MV-4-11 (cell line): ENCODE data around the gene BCAS3.
"Not testable (repeated sequence)": the region's sequence is repeated elsewhere in the genome, so short reads cannot be mapped to it uniquely, and the experiment has no call there.

Experiments used
- DNase-seq: peaks from one replicate; lab custom pipeline; 2025; lab: John Stamatoyannopoulos, UW

Gene BCAS3

GRCh38 chr17:60747069-60747808 is 69.6 kb downstream of the BCAS3 start:
- no peak for DNase-seq

- DNase-seq = no peak
Observed at GRCh38 chr17:60748204-60748603, 70.6 kb downstream of the BCAS3 start.

- DNase-seq = no peak
Observed at GRCh38 chr17:60749050-60749449, 71.4 kb downstream of the BCAS3 start.

- no peak for DNase-seq
Observed at GRCh38 chr17:60749708-60750107, 72.1 kb downstream of the BCAS3 start.

GRCh38 chr17:60750640-60751039 is 73.0 kb downstream of the BCAS3 start:
- peak; percentile 75 for DNase-seq

GRCh38 chr17:60751884-60752283 is 74.2 kb downstream of the BCAS3 start:
- no peak for DNase-seq

GRCh38 chr17:60752873-60753577 is 75.4 kb downstream of the BCAS3 start:
- no peak for DNase-seq

GRCh38 chr17:60754057-60754604 is 76.5 kb downstream of the BCAS3 start:
- no peak for DNase-seq

- not testable (repeated sequence) for DNase-seq
Observed at GRCh38 chr17:60756798-60757197, 79.1 kb downstream of the BCAS3 start.

GRCh38 chr17:60757437-60757836 is 79.8 kb downstream of the BCAS3 start:
- no peak for DNase-seq

- no peak for DNase-seq
Observed at GRCh38 chr17:60759756-60760155, 82.1 kb downstream of the BCAS3 start.

GRCh38 chr17:60761301-60761700 is 83.7 kb downstream of the BCAS3 start:
- DNase-seq = not testable (repeated sequence)

GRCh38 chr17:60766778-60767190 is 89.1 kb downstream of the BCAS3 start:
- DNase-seq = no peak

- DNase-seq = no peak
Observed at GRCh38 chr17:60767744-60768308, 90.2 kb downstream of the BCAS3 start.

- DNase-seq = no peak
Observed at GRCh38 chr17:60769327-60769726, 91.7 kb downstream of the BCAS3 start.

GRCh38 chr17:60770946-60771422 is 93.3 kb downstream of the BCAS3 start:
- no peak for DNase-seq

GRCh38 chr17:60771621-60772020 is 94.0 kb downstream of the BCAS3 start:
- DNase-seq = not testable (repeated sequence)

- no peak for DNase-seq
Observed at GRCh38 chr17:60773552-60773951, 95.9 kb downstream of the BCAS3 start.

- DNase-seq = no peak
Observed at GRCh38 chr17:60781880-60782412, 104.3 kb downstream of the BCAS3 start.

- DNase-seq = no peak
Observed at GRCh38 chr17:60782742-60783141, 105.1 kb downstream of the BCAS3 start.

GRCh38 chr17:60790205-60790604 is 112.6 kb downstream of the BCAS3 start:
- DNase-seq = no peak

- peak; percentile 71 for DNase-seq
Observed at GRCh38 chr17:60792250-60792898, 114.7 kb downstream of the BCAS3 start.
